Calu3 (cell line): ENCODE results near the gene IFNGR1. TPM values are rescaled to one million over a fixed set of nuclear protein-coding genes. Genes with fewer than 3 reads are reported as not detected.

Source experiments
- BruUV-seq: library from RNA; stranded (reverse); fragments of 400-500 nt; replicated peaks from 2 replicates; lab custom pipeline; 2021; lab: Mats Ljungman, UMichigan
- CTCF ChIA-PET: fragments of 300-600 bp; sonication (Branson Sonifier 250); formaldehyde crosslinking; loops from one replicate; lab custom pipeline; 2022; ENCODE audit warnings: antibody characterized with exemption; lab: Charles Lee
- DNase-seq: peaks from one replicate; pipeline ENCODE4 v3.0.0; 2022
- H3K27ac Mint-ChIP-seq: one replicate; pipeline ENCODE4 v1.8.0; 2022; ENCODE audit warnings: mixed read lengths; ENCODE audit not compliant: unreplicated experiment
- H3K27me3 Mint-ChIP-seq: one replicate; pipeline ENCODE4 v1.8.0; 2022; ENCODE audit warnings: mixed read lengths; ENCODE audit not compliant: unreplicated experiment
- H3K36me3 Mint-ChIP-seq: one replicate; pipeline ENCODE4 v1.8.0; 2022; ENCODE audit warnings: mild to moderate bottlenecking, moderate library complexity, mixed read lengths; ENCODE audit not compliant: insufficient read depth, unreplicated experiment
- H3K4me1 Mint-ChIP-seq: one replicate; pipeline ENCODE4 v1.8.0; 2022; ENCODE audit warnings: mild to moderate bottlenecking, low read depth, mixed read lengths; ENCODE audit not compliant: unreplicated experiment
- H3K4me3 Mint-ChIP-seq: one replicate; pipeline ENCODE4 v1.8.0; 2022; ENCODE audit warnings: mild to moderate bottlenecking, low read depth, moderate library complexity, mixed read lengths; ENCODE audit not compliant: unreplicated experiment
- H3K9me3 Mint-ChIP-seq: one replicate; pipeline ENCODE4 v1.8.0; 2022; ENCODE audit warnings: low read depth, mixed read lengths; ENCODE audit not compliant: unreplicated experiment
- intact Hi-C: fragments of 100-400 bp; cut with micrococcal nuclease; formaldehyde crosslinking; loops from one replicate; pipeline ENCODE4 v1.10.0; 2022; ENCODE audit not compliant: unreplicated experiment
- total RNA-seq: library from RNA; stranded (reverse); gene quantifications from 2 replicates; pipeline ENCODE4 v1.2.3, GENCODE V29; 2022
- TF ChIP-seq, protein P1 (sequence below): fragments of 200-600 bp; IDR thresholded peaks from one replicate; pipeline ENCODE4 v1.8.0; 2022; ENCODE audit warnings: antibody characterized with exemption; ENCODE audit not compliant: unreplicated experiment

IFNGR1 gene
- total RNA-seq, 1 experiment from 2014 or later: 26.4 TPM

DNA sequence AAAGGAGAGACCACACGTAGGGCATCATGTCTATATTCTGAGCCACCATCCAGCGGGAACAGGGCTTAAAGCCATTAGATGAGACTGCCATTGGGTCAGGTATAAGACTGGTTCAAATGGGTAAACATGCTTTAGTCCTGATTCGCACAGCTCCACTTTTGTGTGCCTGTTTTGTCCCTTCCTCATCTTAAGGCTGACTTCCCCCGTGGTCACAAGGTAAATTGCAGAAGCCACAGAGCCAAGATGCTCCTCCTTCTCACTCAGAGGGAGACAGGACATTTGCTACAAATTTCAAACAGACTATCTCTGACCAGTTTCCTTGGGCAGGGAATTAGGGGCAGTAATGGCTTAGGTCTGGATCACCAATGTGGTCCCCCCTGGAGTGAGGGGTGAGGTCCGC is 11.4 kb upstream of the IFNGR1 start:
- CTCF ChIA-PET: no interaction called here
- Mint-ChIP-seq H3K36me3 (peaks cover 5% of the 10 kb centered on the region), H3K4me1 (peaks cover 15% of the 10 kb centered on the region), H3K27ac (no peak overlapping the region), H3K4me3 (no peak overlapping the region), H3K9me3 (no peaks in the 10 kb centered on the region), H3K27me3 (no peaks in the 10 kb centered on the region)
- no TSS peak for BruUV-seq
- no peak for DNase-seq
- intact Hi-C loops: no loop called here
- TF ChIP-seq, protein P1, sequence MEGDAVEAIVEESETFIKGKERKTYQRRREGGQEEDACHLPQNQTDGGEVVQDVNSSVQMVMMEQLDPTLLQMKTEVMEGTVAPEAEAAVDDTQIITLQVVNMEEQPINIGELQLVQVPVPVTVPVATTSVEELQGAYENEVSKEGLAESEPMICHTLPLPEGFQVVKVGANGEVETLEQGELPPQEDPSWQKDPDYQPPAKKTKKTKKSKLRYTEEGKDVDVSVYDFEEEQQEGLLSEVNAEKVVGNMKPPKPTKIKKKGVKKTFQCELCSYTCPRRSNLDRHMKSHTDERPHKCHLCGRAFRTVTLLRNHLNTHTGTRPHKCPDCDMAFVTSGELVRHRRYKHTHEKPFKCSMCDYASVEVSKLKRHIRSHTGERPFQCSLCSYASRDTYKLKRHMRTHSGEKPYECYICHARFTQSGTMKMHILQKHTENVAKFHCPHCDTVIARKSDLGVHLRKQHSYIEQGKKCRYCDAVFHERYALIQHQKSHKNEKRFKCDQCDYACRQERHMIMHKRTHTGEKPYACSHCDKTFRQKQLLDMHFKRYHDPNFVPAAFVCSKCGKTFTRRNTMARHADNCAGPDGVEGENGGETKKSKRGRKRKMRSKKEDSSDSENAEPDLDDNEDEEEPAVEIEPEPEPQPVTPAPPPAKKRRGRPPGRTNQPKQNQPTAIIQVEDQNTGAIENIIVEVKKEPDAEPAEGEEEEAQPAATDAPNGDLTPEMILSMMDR: no peak

GRCh38 chr6:137229075-137229759 is 10.0 kb upstream of the IFNGR1 start:
- H3K4me1 Mint-ChIP-seq: peaks cover 8% of the 10 kb centered on the region
- no peak overlapping the region for H3K27ac Mint-ChIP-seq
- no peak overlapping the region for H3K4me3 Mint-ChIP-seq
- H3K36me3 Mint-ChIP-seq: peaks cover under 1% of the 10 kb centered on the region
- DNase-seq: no peak
- TF ChIP-seq, protein P1: no peak
- no peaks in the 10 kb centered on the region for H3K27me3 Mint-ChIP-seq
- no TSS peak for BruUV-seq
- intact Hi-C loops: no loop called here
- peaks cover 2% of the 10 kb centered on the region for H3K9me3 Mint-ChIP-seq
- CTCF ChIA-PET: no interaction called here

DNA sequence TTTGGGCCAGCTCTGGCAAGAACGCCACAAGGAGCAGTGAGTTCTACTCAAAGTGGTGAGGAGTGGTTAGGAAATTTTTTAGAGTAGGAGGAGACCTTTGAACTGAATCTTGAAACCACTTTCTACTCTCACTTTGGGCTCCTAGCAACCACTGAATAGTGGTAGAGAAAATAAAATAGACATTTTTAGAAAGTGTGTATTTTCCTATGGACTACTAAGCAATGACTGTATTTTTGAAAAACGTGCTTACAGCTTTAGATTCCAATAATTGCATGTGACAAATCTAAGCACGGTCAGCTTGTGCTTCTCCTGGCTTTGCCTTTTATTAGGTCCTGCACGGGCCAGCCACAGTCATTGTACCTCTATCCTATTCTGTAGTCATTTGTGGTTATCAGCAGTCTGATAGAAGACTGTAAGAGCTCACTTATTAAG is 8.7 kb upstream of the IFNGR1 start:
- H3K4me3 Mint-ChIP-seq: no peak overlapping the region
- TF ChIP-seq, protein P1: no peak
- no peaks in the 10 kb centered on the region for H3K36me3 Mint-ChIP-seq
- CTCF ChIA-PET: no interaction called here
- peaks cover 11% of the 10 kb centered on the region for H3K4me1 Mint-ChIP-seq
- no peaks in the 10 kb centered on the region for H3K27me3 Mint-ChIP-seq
- no peak for DNase-seq
- no peak overlapping the region for H3K27ac Mint-ChIP-seq
- intact Hi-C loops: no loop called here
- BruUV-seq: no TSS peak
- H3K9me3 Mint-ChIP-seq: peaks cover 2% of the 10 kb centered on the region

- no peak overlapping the region for H3K4me3 Mint-ChIP-seq
- H3K27me3 Mint-ChIP-seq: no peaks in the 10 kb centered on the region
- DNase-seq: no peak
- H3K9me3 Mint-ChIP-seq: peaks cover 2% of the 10 kb centered on the region
- no peaks in the 10 kb centered on the region for H3K36me3 Mint-ChIP-seq
- TF ChIP-seq, protein P1: no peak
- no peak overlapping the region for H3K27ac Mint-ChIP-seq
- CTCF ChIA-PET: no interaction called here
- intact Hi-C loops: no loop called here
- no TSS peak for BruUV-seq
- H3K4me1 Mint-ChIP-seq: peaks cover 11% of the 10 kb centered on the region
Measured at GRCh38 chr6:137226697-137227096, 7.5 kb upstream of the IFNGR1 start.
